HG02798 (cell line): Measurements from ENCODE around the gene MAJIN.

ENCODE experiments used
- ATAC-seq: cut with Tn5 transposase; IDR thresholded peaks from one replicate; pipeline ENCODE4 v1.9.1; 2021; ENCODE audit warnings: mild to moderate bottlenecking; ENCODE audit not compliant: unreplicated experiment, poor library complexity

Gene MAJIN

GRCh38 chr11:64894812-64895452, 77.0 kb downstream of the MAJIN start:
- no peak for ATAC-seq

GRCh38 chr11:64894070-64894811, 77.7 kb downstream of the MAJIN start:
- peak; percentile 68 for ATAC-seq

- no peak for ATAC-seq
Measured at GRCh38 chr11:64893194-64894069, 78.5 kb downstream of the MAJIN start.

GRCh38 chr11:64892838-64893193, 79.1 kb downstream of the MAJIN start:
- no peak for ATAC-seq

- no peak for ATAC-seq
Measured at GRCh38 chr11:64892411-64892831, 79.5 kb downstream of the MAJIN start.

GRCh38 chr11:64891880-64892279, 80.0 kb downstream of the MAJIN start:
- no peak for ATAC-seq

GRCh38 chr11:64891215-64891848, 80.6 kb downstream of the MAJIN start:
- ATAC-seq: no peak

GRCh38 chr11:64890522-64890939, 81.4 kb downstream of the MAJIN start:
- no peak for ATAC-seq

- no peak for ATAC-seq
Measured at GRCh38 chr11:64888729-64889511, 83.0 kb downstream of the MAJIN start.

- no peak for ATAC-seq
Measured at GRCh38 chr11:64888406-64888728, 83.5 kb downstream of the MAJIN start.
